HL-60 (cell line): Measurements from ENCODE around the gene IFNG-AS1.

Experiments used
- CTCF ChIP-seq: IDR thresholded peaks from one replicate; pipeline ENCODE4 v1.5.1; 2011; ENCODE audit warnings: low read length, control low read depth, inconsistent platforms; ENCODE audit not compliant: insufficient read depth
- POLR2AphosphoS5 ChIP-seq: IDR thresholded peaks from 2 replicates; pipeline ENCODE4 v1.6.1; 2012; ENCODE audit warnings: low read depth

DNA sequence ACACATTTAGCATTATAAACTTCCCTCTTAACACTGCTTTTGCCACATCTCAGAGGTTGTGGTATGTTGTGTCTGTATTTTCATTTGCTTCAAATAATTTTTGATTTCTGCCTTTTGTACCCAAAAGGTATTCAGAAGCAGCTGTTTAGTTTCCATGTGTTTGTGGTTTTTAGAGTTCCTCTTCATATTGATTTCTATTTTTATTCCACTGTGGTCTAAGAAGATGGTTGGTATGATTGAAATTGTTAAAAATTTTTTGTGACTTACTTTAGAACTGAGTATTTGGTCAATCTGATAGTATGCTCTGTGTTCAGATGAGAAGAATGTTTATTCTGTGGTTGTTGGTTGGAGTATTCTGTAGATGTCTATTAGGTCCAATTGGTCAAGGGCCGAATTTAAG is 76.4 kb downstream of the IFNG-AS1 start:
- no peak for TF ChIP-seq CTCF
- TF ChIP-seq POLR2AphosphoS5, result no peak
